SK-N-SH (cell line): ENCODE results near the gene FRRS1.

Experiments used
- CHD2 ChIP-seq: fragments of 150-350 bp; IDR thresholded peaks from 2 replicates; pipeline ENCODE4 v1.6.1; 2018; ENCODE audit warnings: low read length; ENCODE audit not compliant: partially characterized antibody
- CTCF ChIP-seq: fragments of 200-600 bp; sonication (generic); IDR thresholded peaks from 2 replicates; pipeline ENCODE4 v1.6.1; 2017; ENCODE audit warnings: antibody characterized with exemption, mild to moderate bottlenecking, moderate library complexity
- GATA2 ChIP-seq: sonication (generic); formaldehyde crosslinking; IDR thresholded peaks from 2 replicates; pipeline ENCODE4 v1.5.0; 2020; ENCODE audit warnings: mild to moderate bottlenecking, missing genetic modification reagents
- MAX ChIP-seq: IDR thresholded peaks from 2 replicates; pipeline ENCODE4 v1.4.0; 2012; ENCODE audit warnings: low read depth
- NRF1 ChIP-seq: IDR thresholded peaks from 2 replicates; pipeline ENCODE4 v1.6.1; 2012; ENCODE audit warnings: low read depth, mild to moderate bottlenecking, low read length
- POLR2AphosphoS5 ChIP-seq: IDR thresholded peaks from 2 replicates; pipeline ENCODE4 v1.6.1; 2012; ENCODE audit warnings: low read depth, low read length
- RAD21 ChIP-seq: IDR thresholded peaks from 2 replicates; pipeline ENCODE4 v1.6.1; 2012; ENCODE audit warnings: mild to moderate bottlenecking, low read length
- RCOR1 ChIP-seq: fragments of 150-350 bp; IDR thresholded peaks from 2 replicates; pipeline ENCODE4 v1.6.1; 2017; ENCODE audit warnings: antibody characterized with exemption, low read length
- REST ChIP-seq: IDR thresholded peaks from 2 replicates; pipeline ENCODE4 v1.6.1; 2012; ENCODE audit warnings: mild to moderate bottlenecking, low read depth, low read length, moderate library complexity
- SIN3A ChIP-seq: IDR thresholded peaks from 2 replicates; pipeline ENCODE4 v1.6.1; 2012; ENCODE audit warnings: low read depth, mild to moderate bottlenecking, low read length, moderate library complexity, borderline replicate concordance
- SMC3 ChIP-seq: IDR thresholded peaks from 2 replicates; pipeline ENCODE4 v1.6.1; 2012; ENCODE audit warnings: low read depth, low read length, improper control_type of control experiment
- TAF1 ChIP-seq: IDR thresholded peaks from 2 replicates; pipeline ENCODE4 v1.6.1; 2012; ENCODE audit warnings: low read depth, mild to moderate bottlenecking, low read length, moderate library complexity, borderline replicate concordance
- USF2 ChIP-seq: fragments of 150-350 bp; IDR thresholded peaks from 2 replicates; pipeline ENCODE4 v1.6.1; 2017; ENCODE audit warnings: antibody characterized with exemption, low read length, low read depth, borderline replicate concordance
- YY1 ChIP-seq: IDR thresholded peaks from 2 replicates; pipeline ENCODE4 v1.4.0; 2012; ENCODE audit warnings: low read depth, mild to moderate bottlenecking

GRCh38 chr1:99811075-99811474, 44.6 kb upstream of the FRRS1 start:
- TF ChIP-seq SMC3 (no peak), CTCF (no peak), NRF1 (no peak), CHD2 (no peak), RAD21 (no peak), MAX (no peak), POLR2AphosphoS5 (no peak), TAF1 (no peak), YY1 (no peak), GATA2 (CRISPR knock-in tag) (no peak), RCOR1 (no peak), USF2 (no peak), SIN3A (no peak), REST (no peak)
